Ovary (tissue), 9 donors: Measurements from ENCODE around the gene DIS3L2. TPM values are rescaled to one million over a fixed set of nuclear protein-coding genes. Genes with fewer than 3 reads are reported as not detected.

Source experiments
- DNase-seq, 5 donors: peaks; one replicate each; pipeline ENCODE4 v3.0.0-alpha.2; 2019 to 2020
- H3K27ac ChIP-seq, 2 donors: fragments of 200-600 bp; one replicate each; pipeline versions ENCODE4 v1.5.1 to v1.8.0; 2019 to 2022
- H3K27me3 ChIP-seq: fragments of 200-600 bp; one replicate; pipeline ENCODE4 v1.8.0; 2022
- H3K36me3 ChIP-seq: fragments of 200-600 bp; sonication (generic); one replicate; pipeline ENCODE4 v1.5.1; 2019
- H3K4me1 ChIP-seq: one replicate; pipeline ENCODE4 v1.8.1; 2013; ENCODE audit warnings: mild to moderate bottlenecking, moderate library complexity; ENCODE audit not compliant: insufficient read depth
- H3K4me3 ChIP-seq: fragments of 200-600 bp; sonication (generic); one replicate; pipeline ENCODE4 v1.5.1; 2017
- H3K9me3 ChIP-seq, 2 donors: fragments of 200-600 bp in 1 of 2; sonication (generic) in 1 of 2; one replicate each; pipeline versions ENCODE4 v1.5.1 to v1.8.1; 2013 to 2019; ENCODE audit warnings: mild to moderate bottlenecking in 1 of 2, moderate library complexity in 1 of 2
- EP300 ChIP-seq: sonication (generic); formaldehyde crosslinking; IDR thresholded peaks from one replicate; pipeline ENCODE4 v1.6.1; 2017; ENCODE audit warnings: antibody characterized with exemption
- POLR2A ChIP-seq: fragments of 450-650 bp; IDR thresholded peaks from one replicate; pipeline ENCODE4 v1.6.1; 2017; ENCODE audit warnings: antibody characterized with exemption, mild to moderate bottlenecking, moderate library complexity
- WGBS, 3 donors: extraction: QIAGEN DNeasy Blood & Tissue Kit in 1 of 3; methylation state at CpG; one replicate each; pipeline versions ENCODE4 v1.1.5 to v1.1.7; 2013 to 2017; 5-methylcytosine and 5-hydroxymethylcytosine counted together
- intact Hi-C, 4 donors: fragments of 100-400 bp; cut with DNase I; formaldehyde crosslinking; loops; one replicate each; pipeline versions ENCODE4 v1.11.0 to v1.15.1; 2022 to 2023
- polyA plus RNA-seq, 2 donors: library from polyadenylated mRNA; stranded (reverse); fragments of 200-250 nt in 1 of 2; fragments of 350-450 nt in 1 of 2; fragmentation: Illumina TruSeq in 1 of 2; extraction: RNeasy Lipid Tissue Mini Kit (QIAGEN cat#74804) in 1 of 2; gene quantifications; one replicate each; pipeline ENCODE4 v1.2.3, GENCODE V29; 2013 to 2014
- total RNA-seq, 7 donors: library from RNA; depleted of rRNA in 2 of 7; stranded (reverse); fragments of >200 nt in 2 of 7; fragmentation: NEBNext Ultra II Directional in 3 of 7; extraction: Animal tissue kit (Norgen Biotek cat#: 25700) in 3 of 7; gene quantifications; one replicate each; pipeline versions ENCODE4 v1.1.0 to v1.2.4, GENCODE V29; 2016 to 2023
- TF ChIP-seq, protein P1 (sequence below), 3 donors: fragments of 450-650 bp in 2 of 3; fragments of 200-600 bp in 1 of 3; IDR thresholded peaks; one replicate each; pipeline versions ENCODE4 v1.5.1 to v1.8.0; 2016 to 2022; ENCODE audit warnings: antibody characterized with exemption in 3 of 3, mild to moderate bottlenecking in 1 of 3
- donor health status: DM: no; HTN: no; CAD: no; lungs with moderate emphysema.
- donor health status: DM: no; HTN: no; CAD: no.
- donor health status: Bipolar disorder and iron deficiency.
- donor health status: DM: yes; HTN: yes; CAD: no.
- donor health status: DM: no; HTN: no; CAD: no.
- donor health status: DM: yes; HTN: yes; CAD: no.

The DIS3L2 gene
- total and polyA plus RNA-seq, 9 donors = 18.2 to 52.0 (median 32.8) TPM

DNA sequence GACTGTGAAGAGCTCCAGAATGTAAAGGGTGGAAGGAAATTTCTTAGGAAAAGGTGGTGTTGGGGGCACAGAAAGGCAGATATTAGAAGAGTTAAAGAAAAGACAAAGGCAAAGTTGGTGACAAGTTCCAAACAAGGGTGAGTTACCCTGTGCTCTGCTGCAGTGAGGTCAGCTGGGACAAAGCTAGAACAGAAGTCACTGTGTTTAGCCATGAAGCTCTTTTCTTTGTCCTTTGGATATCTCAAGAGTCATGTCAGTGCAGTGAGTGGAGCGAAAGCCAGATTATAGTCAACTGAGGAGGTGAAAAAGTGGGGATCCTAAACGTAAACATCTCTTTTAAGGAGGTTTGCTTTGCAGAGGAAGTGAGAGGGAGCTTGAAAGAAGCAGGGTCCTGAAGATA, 229.3 kb downstream of the DIS3L2 start:
- Histone ChIP-seq H3K9me3 (no peaks in the 10 kb centered on the region), H3K27ac (no peak overlapping the region), H3K27me3 (no peaks in the 10 kb centered on the region), H3K4me1 (peaks cover 1% of the 10 kb centered on the region), H3K4me3 (no peak overlapping the region), H3K36me3 (no peaks in the 10 kb centered on the region)
- no peak for DNase-seq
- WGBS, 3 donors = 90 to 96% (median 96%) methylated on average over 2 of the region's 2 CpGs
- intact Hi-C loops = no loop called here
- TF ChIP-seq, protein P1, sequence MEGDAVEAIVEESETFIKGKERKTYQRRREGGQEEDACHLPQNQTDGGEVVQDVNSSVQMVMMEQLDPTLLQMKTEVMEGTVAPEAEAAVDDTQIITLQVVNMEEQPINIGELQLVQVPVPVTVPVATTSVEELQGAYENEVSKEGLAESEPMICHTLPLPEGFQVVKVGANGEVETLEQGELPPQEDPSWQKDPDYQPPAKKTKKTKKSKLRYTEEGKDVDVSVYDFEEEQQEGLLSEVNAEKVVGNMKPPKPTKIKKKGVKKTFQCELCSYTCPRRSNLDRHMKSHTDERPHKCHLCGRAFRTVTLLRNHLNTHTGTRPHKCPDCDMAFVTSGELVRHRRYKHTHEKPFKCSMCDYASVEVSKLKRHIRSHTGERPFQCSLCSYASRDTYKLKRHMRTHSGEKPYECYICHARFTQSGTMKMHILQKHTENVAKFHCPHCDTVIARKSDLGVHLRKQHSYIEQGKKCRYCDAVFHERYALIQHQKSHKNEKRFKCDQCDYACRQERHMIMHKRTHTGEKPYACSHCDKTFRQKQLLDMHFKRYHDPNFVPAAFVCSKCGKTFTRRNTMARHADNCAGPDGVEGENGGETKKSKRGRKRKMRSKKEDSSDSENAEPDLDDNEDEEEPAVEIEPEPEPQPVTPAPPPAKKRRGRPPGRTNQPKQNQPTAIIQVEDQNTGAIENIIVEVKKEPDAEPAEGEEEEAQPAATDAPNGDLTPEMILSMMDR (IDR thresholded peaks at IDR 0.05) = no peak
- TF ChIP-seq POLR2A = no peak
- no peak for TF ChIP-seq EP300

DNA sequence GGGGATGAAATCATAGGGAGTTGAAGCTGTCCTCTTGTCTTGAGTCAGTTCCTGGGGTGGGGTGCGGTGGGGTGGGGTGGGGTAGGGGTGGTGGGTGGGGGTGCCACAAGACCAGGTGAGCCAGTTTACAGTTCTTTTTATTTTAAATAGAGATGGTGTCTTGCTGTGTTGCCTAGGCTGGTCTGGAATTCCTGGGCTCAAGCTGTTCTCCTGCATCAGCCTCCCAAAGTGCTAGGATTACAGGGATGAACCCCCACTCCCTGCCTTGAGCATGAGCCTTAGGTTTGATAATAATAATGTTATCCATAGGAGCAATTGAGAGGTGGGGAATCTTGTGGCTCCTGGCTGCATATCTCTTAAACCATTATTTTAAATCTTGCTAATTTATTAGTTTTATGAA, 234.0 kb downstream of the DIS3L2 start:
- Histone ChIP-seq H3K27ac (no peak overlapping the region), H3K27me3 (no peaks in the 10 kb centered on the region), H3K4me3 (no peak overlapping the region), H3K36me3 (no peaks in the 10 kb centered on the region), H3K9me3 (no peaks in the 10 kb centered on the region), H3K4me1 (peaks cover 2% of the 10 kb centered on the region)
- DNase-seq = no peak
- TF ChIP-seq, protein P1 (IDR thresholded peaks at IDR 0.05) = no peak
- no peak for TF ChIP-seq POLR2A
- TF ChIP-seq EP300 = no peak
- intact Hi-C loops = no loop called here
- WGBS, 3 donors = 82 to 100% (median 100%) methylated on average over 1 of the region's 1 CpG

GRCh38 chr2:232196802-232197201, 235.3 kb downstream of the DIS3L2 start:
- intact Hi-C loops = no loop called here
- TF ChIP-seq EP300 (no peak), POLR2A (no peak)
- TF ChIP-seq, protein P1 (IDR thresholded peaks at IDR 0.05) = no peak
- H3K9me3 ChIP-seq = no peaks in the 10 kb centered on the region
- no peak for DNase-seq
- H3K27ac ChIP-seq = no peak overlapping the region
- no peaks in the 10 kb centered on the region for H3K27me3 ChIP-seq
- no peak overlapping the region for H3K4me3 ChIP-seq
- H3K36me3 ChIP-seq = no peaks in the 10 kb centered on the region
- H3K4me1 ChIP-seq = peaks cover 2% of the 10 kb centered on the region

DNA sequence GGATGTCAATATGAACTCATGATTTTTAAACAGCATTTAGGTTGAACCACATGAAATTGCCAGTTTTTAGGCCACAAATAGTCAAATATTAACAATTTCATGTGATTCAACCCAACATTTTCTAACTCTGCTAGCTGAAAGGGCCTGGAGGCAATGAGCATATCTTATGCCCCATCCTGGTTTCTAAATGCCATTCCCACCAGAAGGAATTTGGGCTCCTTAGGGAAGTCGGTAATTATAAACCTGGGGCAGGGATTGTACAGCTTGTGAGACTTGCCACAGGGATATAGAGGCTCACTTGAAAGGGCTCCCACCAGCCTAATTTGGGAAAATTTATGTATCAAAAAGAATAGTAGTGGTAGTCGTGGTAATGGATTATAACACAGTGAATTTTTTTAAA, 238.7 kb downstream of the DIS3L2 start:
- WGBS, 3 donors = 86 to 91% (median 89%) methylated on average over 2 of the region's 2 CpGs
- Histone ChIP-seq H3K36me3 (no peaks in the 10 kb centered on the region), H3K27me3 (no peaks in the 10 kb centered on the region), H3K4me1 (peaks cover 7% of the 10 kb centered on the region), H3K27ac (no peak overlapping the region), H3K9me3 (no peaks in the 10 kb centered on the region), H3K4me3 (no peak overlapping the region)
- TF ChIP-seq EP300 (no peak), POLR2A (no peak)
- TF ChIP-seq, protein P1 (IDR thresholded peaks at IDR 0.05) = no peak
- DNase-seq = no peak
- intact Hi-C loops = no loop called here
